ENCODE measurements around the gene SLC6A6.

The SLC6A6 gene

GRCh38 chr3:14363991-14364390 lies 38.4 kb upstream of the SLC6A6 start:
- TF ChIP-seq, protein P1, sequence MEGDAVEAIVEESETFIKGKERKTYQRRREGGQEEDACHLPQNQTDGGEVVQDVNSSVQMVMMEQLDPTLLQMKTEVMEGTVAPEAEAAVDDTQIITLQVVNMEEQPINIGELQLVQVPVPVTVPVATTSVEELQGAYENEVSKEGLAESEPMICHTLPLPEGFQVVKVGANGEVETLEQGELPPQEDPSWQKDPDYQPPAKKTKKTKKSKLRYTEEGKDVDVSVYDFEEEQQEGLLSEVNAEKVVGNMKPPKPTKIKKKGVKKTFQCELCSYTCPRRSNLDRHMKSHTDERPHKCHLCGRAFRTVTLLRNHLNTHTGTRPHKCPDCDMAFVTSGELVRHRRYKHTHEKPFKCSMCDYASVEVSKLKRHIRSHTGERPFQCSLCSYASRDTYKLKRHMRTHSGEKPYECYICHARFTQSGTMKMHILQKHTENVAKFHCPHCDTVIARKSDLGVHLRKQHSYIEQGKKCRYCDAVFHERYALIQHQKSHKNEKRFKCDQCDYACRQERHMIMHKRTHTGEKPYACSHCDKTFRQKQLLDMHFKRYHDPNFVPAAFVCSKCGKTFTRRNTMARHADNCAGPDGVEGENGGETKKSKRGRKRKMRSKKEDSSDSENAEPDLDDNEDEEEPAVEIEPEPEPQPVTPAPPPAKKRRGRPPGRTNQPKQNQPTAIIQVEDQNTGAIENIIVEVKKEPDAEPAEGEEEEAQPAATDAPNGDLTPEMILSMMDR (IDR thresholded peaks at IDR 0.05; ENCODE audit: insufficient read depth, low read length, poor library complexity, severe bottlenecking): no peak
- TF ChIP-seq EZH2phosphoT487 (conservative IDR thresholded peaks at IDR 0.05; ENCODE audit: low read length): no peak
- no peaks in the 10 kb centered on the region for H3K9me3 ChIP-seq (ENCODE audit: insufficient read depth, low read length)
- no peaks in the 10 kb centered on the region for H3F3A ChIP-seq (ENCODE audit: insufficient read depth)
- H3K4me3 ChIP-seq (ENCODE audit: insufficient read depth, low read length, poor library complexity, severe bottlenecking): no peak overlapping the region
- no peak overlapping the region for H3K27ac ChIP-seq (ENCODE audit: low read depth, low read length)
- no peaks in the 10 kb centered on the region for H3K36me3 ChIP-seq (ENCODE audit: low read length)
- no peak overlapping the region for H3K9ac ChIP-seq (ENCODE audit: low read length)
- H3K79me2 ChIP-seq (ENCODE audit: insufficient read depth, low read length): no peaks in the 10 kb centered on the region
- H3K4me2 ChIP-seq (ENCODE audit: low read depth, low read length, poor library complexity, severe bottlenecking): no peak overlapping the region
- no peaks in the 10 kb centered on the region for H3K9me2 ChIP-seq (replicated peaks; ENCODE audit: insufficient read depth, low read length)
- no peak overlapping the region for H2AFZ ChIP-seq (ENCODE audit: low read depth, low read length, severe bottlenecking)
- no peaks in the 10 kb centered on the region for H3K27me3 ChIP-seq (ENCODE audit: low read length)
- no peaks in the 10 kb centered on the region for H4K20me1 ChIP-seq (ENCODE audit: low read depth, low read length)

DNA sequence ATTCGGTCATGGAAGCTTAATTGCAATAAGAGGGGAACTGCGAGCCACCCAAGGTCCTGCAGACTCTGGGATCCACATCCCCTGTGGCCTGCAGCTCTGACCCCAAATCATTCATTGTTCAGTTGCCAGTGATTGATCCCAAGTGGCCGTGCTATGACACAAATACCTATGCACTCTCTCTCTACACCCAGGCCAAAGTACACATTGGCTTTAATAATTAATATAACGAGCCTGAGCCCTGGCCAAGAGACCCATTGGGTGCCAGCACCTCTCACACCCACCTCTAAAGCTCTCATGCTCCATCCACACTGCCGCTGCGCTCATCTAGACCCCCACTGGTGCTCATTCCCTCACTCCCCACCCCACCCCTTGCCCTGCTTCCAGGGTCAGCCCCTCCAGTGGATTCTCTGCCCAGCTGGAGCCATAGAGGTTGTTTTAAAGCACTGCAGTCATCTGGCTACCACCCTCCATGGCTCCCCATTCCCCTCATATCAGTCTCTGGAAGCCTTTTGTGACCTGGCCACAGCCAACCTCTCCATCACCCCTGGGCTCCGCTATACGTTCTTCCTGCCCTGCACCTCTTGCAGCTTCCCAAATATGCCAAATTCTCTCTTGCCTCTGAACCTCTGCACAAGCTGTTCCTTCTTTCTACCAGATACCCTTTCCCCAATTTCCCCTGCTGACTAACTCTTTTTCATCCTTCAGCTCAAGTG lies 37.7 kb upstream of the SLC6A6 start:
- H2AFZ ChIP-seq (ENCODE audit: low read depth, low read length, severe bottlenecking): no peak overlapping the region
- H3K4me3 ChIP-seq (ENCODE audit: insufficient read depth, low read length, poor library complexity, severe bottlenecking): no peak overlapping the region
- H3K4me2 ChIP-seq (ENCODE audit: low read depth, low read length, poor library complexity, severe bottlenecking): no peak overlapping the region
- H3K79me2 ChIP-seq (ENCODE audit: insufficient read depth, low read length): no peaks in the 10 kb centered on the region
- H3K27me3 ChIP-seq (ENCODE audit: low read length): no peaks in the 10 kb centered on the region
- no peaks in the 10 kb centered on the region for H3K9me3 ChIP-seq (ENCODE audit: insufficient read depth, low read length)
- no peaks in the 10 kb centered on the region for H3F3A ChIP-seq (ENCODE audit: insufficient read depth)
- H3K27ac ChIP-seq (ENCODE audit: low read depth, low read length): no peak overlapping the region
- no peak for TF ChIP-seq EZH2phosphoT487 (conservative IDR thresholded peaks at IDR 0.05; ENCODE audit: low read length)
- TF ChIP-seq, protein P1 (IDR thresholded peaks at IDR 0.05; ENCODE audit: insufficient read depth, low read length, poor library complexity, severe bottlenecking): no peak
- H3K9me2 ChIP-seq (replicated peaks; ENCODE audit: insufficient read depth, low read length): no peaks in the 10 kb centered on the region
- H4K20me1 ChIP-seq (ENCODE audit: low read depth, low read length): no peaks in the 10 kb centered on the region
- no peaks in the 10 kb centered on the region for H3K36me3 ChIP-seq (ENCODE audit: low read length)
- H3K9ac ChIP-seq (ENCODE audit: low read length): no peak overlapping the region

DNA sequence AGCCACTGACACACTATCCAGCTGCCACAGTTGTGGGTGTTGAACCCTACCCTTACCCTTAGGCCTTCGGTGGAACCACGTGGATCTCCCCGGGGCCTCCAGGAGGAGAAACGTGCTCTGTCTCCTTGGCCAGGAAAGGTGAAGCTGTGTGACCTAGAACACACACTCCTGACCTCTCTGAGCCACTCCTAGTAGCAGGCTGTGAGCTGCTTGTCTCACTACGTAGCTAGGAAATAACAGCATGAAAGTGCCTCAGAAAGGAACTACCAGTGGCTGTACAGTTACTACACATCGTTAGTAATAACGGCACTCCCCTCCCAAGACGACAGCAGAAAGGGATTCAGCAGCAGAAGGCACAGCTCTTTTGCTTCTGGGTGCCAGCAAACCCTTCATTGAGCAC lies 36.2 kb upstream of the SLC6A6 start:
- TF ChIP-seq, protein P1 (IDR thresholded peaks at IDR 0.05; ENCODE audit: insufficient read depth, low read length, poor library complexity, severe bottlenecking): no peak
- TF ChIP-seq EZH2phosphoT487 (conservative IDR thresholded peaks at IDR 0.05; ENCODE audit: low read length): no peak
- no peak overlapping the region for H3K27ac ChIP-seq (ENCODE audit: low read depth, low read length)

More for the DNA sequence above, 36.2 kb upstream of the SLC6A6 start:
- Histone ChIP-seq H3K9me3 (ENCODE audit: insufficient read depth, low read length) (no peaks in the 10 kb centered on the region), H3K79me2 (ENCODE audit: insufficient read depth, low read length) (no peaks in the 10 kb centered on the region), H3F3A (ENCODE audit: insufficient read depth) (no peaks in the 10 kb centered on the region), H4K20me1 (ENCODE audit: low read depth, low read length) (no peaks in the 10 kb centered on the region), H3K36me3 (ENCODE audit: low read length) (no peaks in the 10 kb centered on the region), H3K9ac (ENCODE audit: low read length) (no peak overlapping the region), H3K4me2 (ENCODE audit: low read depth, low read length, poor library complexity, severe bottlenecking) (no peak overlapping the region), H3K9me2 (replicated peaks; ENCODE audit: insufficient read depth, low read length) (no peaks in the 10 kb centered on the region), H3K27me3 (ENCODE audit: low read length) (no peaks in the 10 kb centered on the region), H3K4me3 (ENCODE audit: insufficient read depth, low read length, poor library complexity, severe bottlenecking) (no peak overlapping the region), H2AFZ (ENCODE audit: low read depth, low read length, severe bottlenecking) (no peak overlapping the region)

Data from SU-DHL-6 (cell line).